Retina (tissue), 1 donor: ENCODE measurements around the gene FGR.
"Not testable (repeated sequence)": the region's sequence is repeated elsewhere in the genome, so short reads cannot be mapped to it uniquely, and the experiment has no call there.

Experiments used
- DNase-seq: peaks from one replicate; pipeline ENCODE4 v3.0.0-alpha.2; 2016

The FGR gene

DNA sequence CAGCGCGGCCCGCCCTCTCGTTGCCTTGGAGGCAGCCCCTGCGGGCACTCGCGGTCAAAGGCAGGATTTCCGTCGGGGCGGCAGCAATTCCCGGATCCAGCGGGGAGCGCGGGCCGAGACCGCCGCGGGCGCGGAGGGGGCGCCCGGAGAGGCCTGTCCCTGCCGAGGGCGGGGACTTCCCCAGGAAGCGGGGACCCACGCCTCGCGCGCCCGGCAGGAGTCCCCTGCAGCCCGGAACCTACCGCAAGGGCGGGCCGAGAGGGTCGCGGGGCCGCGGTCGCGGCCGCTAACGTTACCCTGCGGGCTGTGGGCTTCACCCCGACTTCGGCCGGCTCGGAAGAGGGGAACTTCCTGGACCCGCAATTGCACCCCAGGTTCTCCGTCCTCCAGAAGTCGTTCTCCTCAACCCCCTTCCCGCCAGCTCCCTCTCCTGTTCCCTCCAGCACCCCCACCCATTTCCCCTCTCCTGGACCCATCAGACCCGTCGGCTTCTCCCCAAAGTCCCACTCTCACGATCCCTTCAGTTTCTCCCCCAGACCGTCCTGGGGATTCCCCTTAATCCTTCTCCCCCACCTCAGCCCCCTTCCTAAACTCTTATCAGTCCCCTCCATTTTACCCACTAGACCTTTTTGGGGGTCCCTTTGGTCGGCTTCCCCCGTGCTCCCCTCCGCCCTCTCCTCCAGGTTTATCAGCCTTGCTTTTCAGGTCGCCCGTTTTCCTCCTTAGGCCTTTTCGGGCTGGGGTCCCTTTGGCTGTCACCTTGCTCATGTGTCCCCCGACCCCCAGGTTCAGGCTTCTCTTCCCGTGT lies 604 bp downstream of the FGR start:
- peak; percentile 65 for DNase-seq

- DNase-seq: no peak
Observed at GRCh38 chr1:27633640-27634176, 1.3 kb downstream of the FGR start.

GRCh38 chr1:27633298-27633610 lies 1.7 kb downstream of the FGR start:
- no peak for DNase-seq

DNA sequence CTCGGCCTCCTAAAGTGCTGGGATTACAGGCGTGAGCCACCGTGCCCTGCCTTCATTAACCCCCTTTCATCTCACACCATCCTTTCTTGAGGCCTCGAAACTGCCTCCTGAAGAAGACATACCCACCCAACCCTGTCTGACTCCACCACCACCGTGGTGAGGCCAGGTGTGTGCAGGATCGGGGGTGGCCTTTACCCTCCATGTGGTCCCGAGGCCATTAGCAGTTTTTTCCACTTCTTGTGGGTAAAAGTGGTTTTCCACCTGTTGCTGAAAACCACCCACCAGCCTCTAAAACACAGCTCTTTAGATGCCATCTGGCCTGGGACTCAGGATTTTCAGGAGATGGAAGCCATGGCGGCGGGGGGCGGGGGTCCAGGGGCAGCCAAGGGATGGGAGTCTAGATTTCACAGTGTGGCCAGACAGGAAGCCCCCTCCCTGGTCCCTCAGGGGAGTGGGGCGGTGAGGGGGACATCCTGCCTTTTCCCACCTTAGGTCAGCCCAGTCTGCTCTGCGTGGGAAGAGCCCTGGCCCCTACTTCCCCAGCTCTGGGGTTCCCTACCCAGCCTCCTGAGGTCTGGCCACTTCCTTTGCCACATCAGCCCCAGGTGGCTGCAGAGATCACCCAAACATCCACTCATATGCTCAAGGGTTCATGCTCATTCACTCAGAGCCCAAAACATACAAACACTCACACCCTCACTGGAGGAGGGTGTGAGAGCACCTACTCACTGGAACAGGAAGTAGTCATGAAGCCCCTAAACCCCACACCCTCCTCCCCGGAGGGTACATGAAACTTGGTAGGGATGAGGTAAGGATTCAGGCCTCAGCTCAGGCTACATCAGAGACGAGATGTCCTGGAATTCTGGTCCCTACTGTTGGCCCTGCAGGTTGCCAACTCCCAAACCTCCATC lies 2.3 kb downstream of the FGR start:
- no peak for DNase-seq

- DNase-seq: no peak
Observed at GRCh38 chr1:27630859-27631491, 4.0 kb downstream of the FGR start.

DNA sequence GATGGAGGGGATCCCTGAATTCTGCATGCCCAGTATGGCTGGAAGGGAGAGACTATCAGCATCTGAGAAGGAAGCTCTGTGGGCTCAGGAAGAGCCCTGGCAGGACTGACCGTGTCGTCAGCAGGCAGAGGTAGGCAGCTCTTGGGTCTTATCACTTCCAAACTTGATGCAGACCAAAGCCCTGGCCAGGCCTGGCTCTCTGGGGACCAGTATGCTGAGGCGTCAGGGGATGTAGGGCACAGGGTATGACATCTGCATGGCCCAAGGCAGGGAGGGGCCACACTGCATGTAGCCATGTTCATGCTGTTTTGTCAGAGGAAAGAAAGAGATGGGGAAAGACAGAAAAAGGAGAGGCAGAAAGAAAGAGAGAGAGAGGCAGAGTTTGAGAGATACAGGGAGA lies 6.3 kb downstream of the FGR start:
- no peak for DNase-seq

- not testable (repeated sequence) for DNase-seq
Observed at GRCh38 chr1:27627733-27628132, 7.3 kb downstream of the FGR start.

DNA sequence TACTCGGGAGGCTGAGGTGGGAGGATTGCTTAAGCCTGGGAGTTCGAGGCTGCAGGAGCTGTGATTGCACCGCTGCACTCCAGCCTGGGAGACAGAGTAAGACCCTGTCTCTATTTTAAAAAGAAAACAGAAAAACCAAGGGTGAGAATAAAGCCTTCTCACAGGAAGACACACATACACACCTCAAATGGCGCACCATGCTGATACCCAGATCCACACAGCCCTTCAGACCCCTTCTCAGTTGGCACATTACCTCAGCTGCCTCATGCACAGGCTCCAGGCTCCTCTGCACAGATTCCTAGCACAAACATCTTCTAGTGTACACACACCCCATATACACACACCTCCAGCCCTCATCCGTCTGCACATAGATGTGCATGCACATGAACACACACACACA lies 7.9 kb downstream of the FGR start:
- DNase-seq: no peak

DNA sequence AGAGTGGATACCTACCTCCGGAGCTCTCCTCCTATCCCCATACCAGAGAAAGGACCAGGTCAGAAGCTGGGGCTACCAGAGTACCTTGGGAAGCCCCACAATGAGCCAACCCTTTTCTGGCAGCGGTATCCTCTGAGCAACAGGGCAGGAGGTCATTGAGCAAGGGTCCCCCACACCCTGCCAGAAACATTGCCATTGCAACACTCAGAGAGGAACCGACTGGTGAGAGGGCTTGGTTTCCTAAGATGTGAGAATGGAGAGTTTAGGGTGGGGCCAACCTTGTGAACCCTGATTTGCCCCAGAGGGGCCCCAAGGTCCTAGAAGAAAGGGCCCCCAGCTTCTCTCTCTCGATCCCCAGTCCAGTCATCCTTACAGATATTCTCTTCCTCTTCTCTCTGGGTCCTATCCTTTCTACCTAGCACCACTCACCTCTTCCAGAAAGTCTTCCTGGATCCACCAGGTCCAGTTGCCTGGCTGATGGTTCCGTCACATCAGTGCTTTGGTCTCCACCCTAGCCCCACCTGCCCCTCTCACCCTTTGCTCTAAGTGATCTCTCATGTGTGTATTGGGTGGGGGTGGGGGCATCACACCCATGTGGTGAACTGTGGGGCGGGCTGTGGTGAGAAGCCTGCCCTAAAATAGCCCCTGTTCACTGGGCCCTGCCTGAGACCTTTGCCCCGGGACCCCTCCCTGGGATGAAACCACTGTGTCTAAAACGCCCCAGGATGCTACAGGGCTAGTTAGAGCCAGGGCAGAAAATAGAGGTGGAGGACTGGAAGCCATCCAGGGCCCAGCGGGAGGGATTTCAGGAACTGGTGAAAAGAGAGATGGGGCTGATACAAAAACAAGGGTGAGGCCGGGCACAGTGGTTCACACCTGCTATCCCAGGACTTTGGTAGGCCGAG lies 8.7 kb downstream of the FGR start:
- no peak for DNase-seq

DNA sequence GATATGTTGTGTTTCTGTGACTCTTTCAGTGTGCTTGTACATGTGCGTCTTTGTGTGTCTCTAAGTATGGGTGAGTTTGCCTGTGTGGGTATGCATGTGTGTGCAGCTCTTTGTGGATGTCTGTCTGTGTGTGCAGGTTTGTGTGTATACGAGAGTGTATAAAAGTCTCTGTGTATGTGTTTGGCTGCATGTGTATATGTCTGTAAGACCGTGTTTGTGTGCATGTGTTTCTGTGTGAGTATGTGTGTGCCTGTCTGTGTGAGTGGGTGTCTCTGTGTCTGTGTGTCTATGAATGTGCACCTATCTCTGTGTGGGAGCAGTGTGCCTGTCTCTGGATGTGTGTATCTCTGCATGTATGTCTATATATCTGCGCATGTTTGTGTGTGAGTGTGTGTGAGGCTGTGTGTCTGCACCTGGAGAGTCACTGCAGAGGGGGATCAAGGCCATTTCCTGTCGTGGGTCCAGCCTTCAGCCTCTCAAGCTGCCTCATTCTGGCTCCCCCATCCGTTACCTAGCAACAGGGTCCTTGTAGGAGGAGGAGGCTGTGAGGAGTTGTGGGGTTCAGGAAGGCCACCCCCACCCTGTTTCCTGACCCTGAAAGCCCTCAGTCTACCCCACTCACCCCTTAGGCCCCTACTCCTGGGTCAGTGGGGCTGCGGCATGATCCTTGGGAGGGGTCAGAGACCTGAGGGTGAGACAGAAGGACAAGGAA lies 10.4 kb downstream of the FGR start:
- no peak for DNase-seq

- no peak for DNase-seq
Observed at GRCh38 chr1:27623327-27624212, 11.4 kb downstream of the FGR start.

GRCh38 chr1:27622828-27623227 lies 12.2 kb downstream of the FGR start:
- DNase-seq: no peak

- DNase-seq: no peak
Observed at GRCh38 chr1:27621051-27621920, 13.7 kb downstream of the FGR start.

- DNase-seq: not testable (repeated sequence)
Observed at GRCh38 chr1:27619782-27620438, 15.1 kb downstream of the FGR start.

DNA sequence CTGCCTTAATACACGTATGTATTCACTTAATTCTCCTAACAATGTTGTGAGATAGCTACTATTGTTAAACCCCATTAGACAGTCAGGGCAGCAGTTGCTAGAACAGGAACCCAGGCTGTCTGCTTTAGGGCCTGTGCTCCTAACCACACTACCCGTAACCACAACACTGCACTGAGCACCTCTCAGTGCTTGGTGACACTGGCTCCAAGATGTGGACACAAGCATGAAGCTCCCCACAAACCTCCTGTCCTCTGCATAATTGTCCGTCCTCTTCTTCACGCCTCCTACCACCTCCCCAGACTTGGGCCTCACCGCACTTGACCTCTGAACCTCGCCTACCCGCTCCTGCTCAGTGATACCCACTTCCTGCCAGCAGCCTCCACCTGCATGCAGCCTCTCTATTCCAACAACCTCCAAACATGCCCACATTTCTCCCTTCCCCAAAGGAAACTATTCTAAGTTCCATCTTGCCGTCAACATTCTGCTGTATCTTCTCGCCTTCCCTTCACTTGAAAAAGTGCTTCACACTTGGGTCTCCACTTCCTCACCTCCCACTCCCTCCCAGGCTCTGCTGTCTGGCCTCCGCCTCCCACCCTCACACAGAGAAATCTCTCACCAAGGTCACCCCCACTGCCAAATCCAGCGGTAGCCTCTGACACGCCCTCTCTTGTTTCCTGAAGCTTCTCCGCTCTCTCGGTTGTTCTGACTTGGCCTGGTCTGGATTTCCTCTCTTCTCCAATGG lies 16.5 kb downstream of the FGR start:
- no peak for DNase-seq

DNA sequence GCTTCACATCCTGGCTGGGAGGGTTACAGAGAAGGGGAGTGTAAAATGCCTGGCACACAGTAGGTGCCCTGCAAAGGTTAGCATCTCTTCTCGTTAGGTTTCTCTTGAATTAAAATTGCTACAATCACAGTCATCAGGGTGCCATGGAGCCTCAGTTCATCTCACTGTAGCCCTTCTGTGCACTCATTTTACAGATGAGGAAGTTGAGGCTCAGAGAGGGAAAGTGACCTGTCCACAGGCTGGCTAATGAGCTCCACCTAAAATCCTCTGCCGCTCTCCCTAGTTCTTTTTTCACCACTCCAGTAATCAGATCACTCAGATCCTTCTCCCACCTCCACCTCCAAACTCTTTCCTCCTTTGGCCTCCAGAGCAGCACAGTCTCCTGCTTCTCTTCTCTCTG lies 17.6 kb downstream of the FGR start:
- DNase-seq: no peak

DNA sequence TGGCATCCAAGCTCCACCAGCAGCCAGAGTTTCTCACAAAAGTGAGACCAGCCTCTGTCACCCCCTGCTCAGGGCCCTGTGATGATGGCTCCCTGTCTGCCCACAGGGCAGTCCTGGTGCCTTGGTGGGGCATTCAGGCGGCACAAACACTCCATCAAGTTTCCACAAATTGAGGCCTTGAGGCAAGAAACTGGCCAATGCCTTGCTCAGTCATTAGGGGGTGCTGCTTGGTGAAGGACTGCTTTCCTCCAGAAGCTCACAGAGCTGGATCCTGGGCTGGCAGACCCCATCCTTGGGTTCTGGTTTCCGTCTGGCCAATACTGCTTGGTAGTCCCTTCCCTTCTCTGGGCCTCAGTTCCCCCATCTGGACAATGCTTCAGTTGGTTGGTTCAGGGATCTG lies 18.5 kb downstream of the FGR start:
- no peak for DNase-seq
